Subcutaneous adipose tissue (tissue), 4 donors: Measurements from ENCODE around the gene DDI2. TPM values are rescaled to one million over a fixed set of nuclear protein-coding genes. Genes with fewer than 3 reads are reported as not detected.

Source experiments
- CTCF ChIP-seq: fragments of 450-650 bp; IDR thresholded peaks from one replicate; pipeline ENCODE4 v1.5.1; 2016; ENCODE audit warnings: low read depth, mild to moderate bottlenecking, control low read depth, antibody characterized with exemption, moderate library complexity
- total RNA-seq, 4 donors: library from RNA; depleted of rRNA; stranded (reverse); fragments of >200 nt; gene quantifications; one replicate each; pipeline ENCODE4 v1.1.0, GENCODE V29; 2016

DDI2 gene
- total RNA-seq, 4 donors from 2014 or later, result 88.1 to 124 (median 115) TPM

- TF ChIP-seq CTCF, result no peak
These were observed 74.3 kb downstream of the DDI2 start for GRCh38 chr1:15691434-15692032.

- no peak for TF ChIP-seq CTCF
These were observed 74.9 kb downstream of the DDI2 start for GRCh38 chr1:15692121-15692682.

GRCh38 chr1:15693371-15693770, 76.1 kb downstream of the DDI2 start:
- no peak for TF ChIP-seq CTCF

GRCh38 chr1:15696956-15697521, 79.8 kb downstream of the DDI2 start:
- no peak for TF ChIP-seq CTCF

- no peak for TF ChIP-seq CTCF
These were observed 80.9 kb downstream of the DDI2 start for GRCh38 chr1:15698201-15698600.

GRCh38 chr1:15700508-15700907, 83.2 kb downstream of the DDI2 start:
- no peak for TF ChIP-seq CTCF

GRCh38 chr1:15701784-15702183, 84.5 kb downstream of the DDI2 start:
- TF ChIP-seq CTCF, result no peak
